CD4-positive, alpha-beta T cell treated with Interleukin-21 for 1 hour (primary cell): ENCODE results near the gene STEAP1.
A peak's percentile ranks its signal among the peaks of the same experiment; 100 is the strongest.
"Not testable (repeated sequence)": the region's sequence is repeated elsewhere in the genome, so short reads cannot be mapped to it uniquely, and the experiment has no call there.

Experiments
- DNase-seq: peaks from one replicate; pipeline ENCODE4 v3.0.0-alpha.2; 2020

Gene STEAP1

GRCh38 chr7:90153943-90154771 lies at the start of gene STEAP1:
Gene STEAP1 (plus strand): TSS chr7:90154469. CDS start chr7:90159789, 5,320 bp downstream.
- DNase-seq, result peak; percentile 83

DNA sequence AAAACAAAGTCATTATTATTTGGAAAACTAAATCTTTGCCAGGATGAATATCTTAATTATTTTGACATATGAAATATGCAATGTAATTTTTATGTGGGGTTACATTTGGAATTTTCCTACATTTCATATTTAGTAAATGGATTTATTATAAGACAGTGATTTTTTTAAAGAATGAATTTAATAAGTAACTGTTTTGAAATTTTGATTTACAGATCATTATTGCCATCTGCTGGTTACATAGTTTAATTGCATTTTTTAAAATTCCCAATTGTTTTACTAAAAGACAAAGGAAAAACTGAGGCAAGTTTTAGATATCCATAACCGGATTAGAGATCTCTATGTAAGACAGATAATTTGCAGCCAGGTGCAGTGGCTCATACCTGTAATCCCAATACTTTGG lies 39.3 kb upstream of the STEAP1 start:
- DNase-seq, result not testable (repeated sequence)

DNA sequence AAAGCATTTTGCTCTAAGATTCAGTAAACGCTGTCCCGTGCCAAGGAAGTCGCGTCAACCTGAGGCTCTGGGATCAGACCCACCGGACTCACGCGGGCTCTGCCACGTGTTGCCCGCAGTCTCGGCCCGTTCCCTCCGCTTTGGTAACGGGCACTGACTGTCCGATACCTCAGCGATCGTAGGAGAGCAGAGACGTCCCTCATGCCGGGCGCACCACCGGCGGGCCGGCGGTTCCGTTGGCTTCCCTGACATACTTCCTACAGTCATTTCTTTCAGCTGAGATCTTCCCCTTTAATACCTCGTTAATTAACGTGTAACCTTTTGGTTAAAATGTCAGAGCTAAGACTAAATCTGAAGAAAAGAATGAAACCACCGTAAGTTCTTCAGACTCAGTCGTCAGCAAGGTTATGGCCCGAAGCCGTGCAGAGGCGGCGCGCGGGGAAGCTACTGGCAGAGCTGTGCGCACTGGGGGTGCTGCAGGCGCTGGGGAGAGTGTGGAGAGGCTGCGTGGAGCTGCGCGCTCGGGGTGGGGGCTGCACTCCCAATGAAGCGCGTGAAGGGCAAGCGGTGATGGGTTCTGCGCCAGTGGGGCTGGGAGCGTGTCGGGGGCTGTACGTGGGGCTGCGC lies 35.6 kb upstream of the STEAP1 start:
- not testable (repeated sequence) for DNase-seq

GRCh38 chr7:90119178-90119971 lies 34.9 kb upstream of the STEAP1 start:
- DNase-seq, result peak; percentile 5

- DNase-seq, result not testable (repeated sequence)
Observed at GRCh38 chr7:90120205-90120604, 34.1 kb upstream of the STEAP1 start.

- not testable (repeated sequence) for DNase-seq
Observed at GRCh38 chr7:90131746-90132145, 22.5 kb upstream of the STEAP1 start.

GRCh38 chr7:90147079-90147960 lies 6.9 kb upstream of the STEAP1 start:
- DNase-seq, result not testable (repeated sequence)

- not testable (repeated sequence) for DNase-seq
Observed at GRCh38 chr7:90149428-90149827, 4.8 kb upstream of the STEAP1 start.

GRCh38 chr7:90151884-90152283 lies 2.4 kb upstream of the STEAP1 start:
- DNase-seq, result not testable (repeated sequence)

DNA sequence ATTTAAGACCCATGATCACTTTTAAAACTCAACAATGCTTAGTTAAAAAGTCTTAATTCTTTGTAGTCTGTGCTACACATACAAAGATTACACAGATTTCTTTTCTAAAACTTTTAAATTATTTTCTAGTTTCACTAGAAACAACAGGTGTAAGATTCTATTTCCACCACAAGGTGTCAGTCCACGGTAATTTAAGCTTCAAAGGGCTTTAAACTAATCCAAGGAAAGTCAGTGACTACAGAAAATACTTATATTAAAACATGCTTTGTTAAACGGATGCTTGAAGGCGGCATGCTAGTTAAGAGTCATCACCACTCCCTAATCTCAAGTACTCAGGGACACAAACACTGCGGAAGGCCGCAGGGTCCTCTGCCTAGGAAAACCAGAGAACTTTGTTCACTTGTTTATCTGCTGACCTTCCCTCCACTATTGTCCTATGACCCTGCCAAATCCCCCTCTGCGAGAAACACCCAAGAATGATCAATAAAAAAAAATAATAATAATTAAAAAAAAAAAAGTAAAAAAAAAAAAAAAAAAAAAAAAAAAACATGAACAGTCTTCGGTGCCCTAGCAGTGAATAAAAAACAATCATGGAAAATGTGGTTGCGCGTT lies 1.5 kb upstream of the STEAP1 start:
- DNase-seq, result peak; percentile 41

DNA sequence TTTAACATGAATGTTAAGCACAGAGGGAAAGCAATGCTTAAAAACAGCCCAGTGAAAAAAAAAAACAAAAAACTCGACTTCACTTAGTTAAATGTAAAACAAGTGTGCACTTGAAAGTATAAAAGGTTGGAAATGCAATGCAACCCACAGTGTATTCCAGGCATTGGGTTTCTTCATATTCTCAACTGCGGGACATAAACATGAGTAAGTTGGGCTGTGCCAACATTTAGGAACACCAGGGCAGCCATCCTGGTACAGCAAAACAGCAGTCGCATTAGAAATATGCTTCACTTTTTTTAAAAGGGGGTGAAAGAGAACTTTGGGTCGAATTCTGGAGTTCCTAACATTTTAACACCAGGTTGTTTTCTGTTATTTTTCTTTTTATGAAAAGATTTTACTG lies 937 bp downstream of the STEAP1 start:
- no peak for DNase-seq

DNA sequence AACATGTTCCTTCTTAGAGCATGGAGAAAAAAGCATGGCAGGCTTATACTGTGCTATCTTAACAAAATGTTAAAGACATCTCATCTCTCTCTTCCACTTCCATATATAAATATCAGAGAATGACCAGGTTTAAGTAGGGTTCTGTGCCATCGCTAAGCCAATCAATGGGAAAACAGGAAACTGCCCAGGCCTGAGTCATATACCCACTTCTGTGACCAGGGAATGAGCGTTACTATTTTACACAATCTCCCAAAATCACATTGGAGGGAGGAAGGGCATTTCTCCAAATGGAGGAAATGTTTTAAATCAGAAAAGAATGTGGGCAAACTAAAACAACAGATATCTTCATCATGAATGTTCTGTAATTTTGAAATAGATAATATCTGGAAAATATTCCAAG lies 3.1 kb downstream of the STEAP1 start:
- not testable (repeated sequence) for DNase-seq

DNA sequence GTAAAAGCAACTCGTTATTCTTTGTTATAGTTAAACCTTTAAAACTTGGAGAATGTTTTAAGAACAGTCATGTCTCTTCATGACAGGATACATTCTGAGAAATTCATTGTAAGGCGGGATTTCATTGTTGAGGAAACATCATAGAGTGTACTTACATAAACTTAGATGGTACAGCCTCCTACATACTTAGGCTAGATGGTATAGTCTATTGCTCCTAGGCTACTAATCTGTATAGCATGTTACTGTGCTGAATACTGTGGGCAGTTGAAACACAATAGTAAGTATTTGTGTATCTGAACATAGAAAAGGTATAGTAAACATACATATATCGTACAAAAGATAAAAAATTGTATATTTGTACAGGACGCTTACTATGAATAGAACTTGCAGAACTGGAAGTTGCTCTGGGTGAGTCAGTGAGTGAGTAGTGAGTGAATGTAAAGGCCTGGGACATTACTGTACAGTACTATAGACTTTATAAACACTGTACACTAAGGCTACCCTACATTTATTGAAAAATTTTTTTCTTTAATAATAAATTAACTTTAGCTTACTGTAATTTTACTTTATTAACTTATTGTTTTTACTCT lies 3.6 kb downstream of the STEAP1 start:
- not testable (repeated sequence) for DNase-seq

GRCh38 chr7:90163534-90163933 lies 9.3 kb downstream of the STEAP1 start:
- no peak for DNase-seq

DNA sequence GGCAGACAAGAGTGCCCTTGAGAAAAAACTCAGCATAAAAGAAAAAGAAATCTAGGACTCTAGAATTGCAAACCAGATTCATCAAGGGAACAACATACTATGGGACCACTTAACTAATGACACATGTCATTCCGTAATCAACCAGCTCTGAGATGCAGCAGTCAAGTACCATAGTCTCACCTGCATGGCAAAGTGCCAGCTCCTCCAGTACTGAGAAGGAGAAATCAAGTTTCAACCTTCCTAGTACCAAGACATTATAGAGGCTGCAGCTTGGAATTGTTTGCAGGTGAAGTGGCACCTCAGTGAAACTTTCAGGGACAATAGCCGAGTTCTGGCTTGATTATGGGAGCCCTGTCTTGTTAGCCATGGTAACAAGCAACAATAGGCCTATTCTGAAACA lies 11.5 kb downstream of the STEAP1 start:
- DNase-seq, result no peak

GRCh38 chr7:90166153-90166552 lies 11.9 kb downstream of the STEAP1 start:
- no peak for DNase-seq

DNA sequence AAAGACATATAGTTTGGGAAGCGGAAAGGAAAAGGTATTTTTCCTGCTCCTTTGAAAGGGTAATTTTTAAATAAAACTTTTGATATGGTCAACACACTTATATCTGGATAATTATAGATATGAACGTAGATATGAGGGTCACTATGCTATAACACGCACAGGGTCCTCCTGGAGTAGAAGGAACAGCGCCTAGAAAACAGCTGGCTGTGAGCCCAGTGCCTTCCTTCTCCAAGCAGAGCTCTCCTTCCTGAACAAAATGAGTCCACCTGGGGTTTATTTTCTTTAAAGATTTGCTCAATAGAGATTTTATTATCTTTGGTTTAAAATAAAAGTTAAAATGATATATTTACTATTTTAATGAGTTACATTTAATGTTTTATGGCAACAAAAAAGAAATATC lies 13.1 kb downstream of the STEAP1 start:
- DNase-seq, result no peak

GRCh38 chr7:90169891-90170290 lies 15.6 kb downstream of the STEAP1 start:
- no peak for DNase-seq

GRCh38 chr7:90172121-90172520 lies 17.9 kb downstream of the STEAP1 start:
- DNase-seq, result no peak

DNA sequence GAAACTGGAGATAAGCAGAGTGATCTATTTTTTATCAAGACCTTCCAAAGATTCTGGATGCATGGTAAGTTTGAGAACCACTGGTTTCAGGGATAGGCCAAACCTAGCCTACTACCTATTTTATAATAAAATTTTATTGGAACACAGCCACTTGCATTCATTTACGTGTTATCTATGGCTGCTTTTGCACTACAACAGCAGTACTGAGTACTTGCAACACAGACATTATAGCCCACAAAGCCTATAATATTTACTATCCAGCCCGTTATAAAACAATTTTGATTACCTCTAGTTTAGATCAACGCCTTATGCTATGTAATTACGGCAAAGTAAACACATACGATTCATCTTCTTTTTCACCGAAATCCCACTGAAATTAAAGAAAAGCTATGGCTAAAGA lies 18.4 kb downstream of the STEAP1 start:
- no peak for DNase-seq

GRCh38 chr7:90173127-90173844 lies 19.0 kb downstream of the STEAP1 start:
- DNase-seq, result no peak
